Measurements from ENCODE around the gene SH3PXD2A.

SH3PXD2A gene

GRCh38 chr10:103789771-103790201, 65.6 kb downstream of the SH3PXD2A start:
- no peak for TF ChIP-seq CTCF (IDR thresholded peaks at IDR 0.05; ENCODE audit: low read depth, low read length)
- H3K4me3 ChIP-seq (ENCODE audit: low read depth, low read length), result no peak overlapping the region

- TF ChIP-seq CTCF (IDR thresholded peaks at IDR 0.05; ENCODE audit: low read depth, low read length), result no peak
- no peak overlapping the region for H3K4me3 ChIP-seq (ENCODE audit: low read depth, low read length)
Measured at GRCh38 chr10:103789161-103789560, 66.2 kb downstream of the SH3PXD2A start.

- H3K4me3 ChIP-seq (ENCODE audit: low read depth, low read length), result no peak overlapping the region
- TF ChIP-seq CTCF (IDR thresholded peaks at IDR 0.05; ENCODE audit: low read depth, low read length), result no peak
Measured at GRCh38 chr10:103787331-103787730, 68.0 kb downstream of the SH3PXD2A start.

- no peak overlapping the region for H3K4me3 ChIP-seq (ENCODE audit: low read depth, low read length)
- TF ChIP-seq CTCF (IDR thresholded peaks at IDR 0.05; ENCODE audit: low read depth, low read length), result no peak
Measured at GRCh38 chr10:103786020-103786419, 69.4 kb downstream of the SH3PXD2A start.

- no peak for TF ChIP-seq CTCF (IDR thresholded peaks at IDR 0.05; ENCODE audit: low read depth, low read length)
- no peak overlapping the region for H3K4me3 ChIP-seq (ENCODE audit: low read depth, low read length)
Measured at GRCh38 chr10:103784723-103785418, 70.5 kb downstream of the SH3PXD2A start.

GRCh38 chr10:103784089-103784488, 71.3 kb downstream of the SH3PXD2A start:
- H3K4me3 ChIP-seq (ENCODE audit: low read depth, low read length), result no peak overlapping the region
- no peak for TF ChIP-seq CTCF (IDR thresholded peaks at IDR 0.05; ENCODE audit: low read depth, low read length)

GRCh38 chr10:103783681-103784080, 71.7 kb downstream of the SH3PXD2A start:
- no peak overlapping the region for H3K4me3 ChIP-seq (ENCODE audit: low read depth, low read length)
- no peak for TF ChIP-seq CTCF (IDR thresholded peaks at IDR 0.05; ENCODE audit: low read depth, low read length)
